ENCODE measurements around the gene TBL1XR1. TPM values are rescaled to one million over a fixed set of nuclear protein-coding genes. Genes with fewer than 3 reads are reported as not detected.

TBL1XR1 gene
- total RNA-seq, 1 experiment from 2014 or later, result 175 TPM

DNA sequence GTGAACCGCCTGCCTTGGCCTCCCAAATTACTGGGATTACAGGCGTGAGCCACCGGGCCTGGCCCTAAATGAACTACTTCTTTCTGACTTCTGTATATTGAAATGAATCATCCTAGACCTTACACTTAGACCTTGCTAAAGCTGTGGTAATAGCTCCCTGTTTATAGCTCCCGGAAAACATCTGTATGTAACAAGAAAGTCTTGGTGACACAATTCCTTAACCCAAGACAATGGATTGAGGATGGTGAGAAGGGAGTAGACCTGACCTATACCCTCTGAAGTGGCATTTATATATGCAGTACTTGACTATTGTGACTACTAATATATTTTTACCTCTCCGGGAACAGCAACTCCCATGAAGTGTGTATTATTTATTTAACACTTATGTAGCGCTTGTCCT is 48.0 kb upstream of the TBL1XR1 start:
- Histone ChIP-seq H3K79me2 (ENCODE audit: insufficient read depth, low read length) (no peaks in the 10 kb centered on the region), H2AK5ac (ENCODE audit: insufficient read length, low read length) (no peak overlapping the region), H3K4ac (ENCODE audit: low read depth, low read length) (no peak overlapping the region), H2BK15ac (ENCODE audit: low read depth, low read length) (no peak overlapping the region), H3K27ac (ENCODE audit: insufficient read length, low read depth, low read length) (no peak overlapping the region), H3K9ac (ENCODE audit: extremely low read depth, insufficient read length, low read length) (no peak overlapping the region), H3K18ac (ENCODE audit: insufficient read length, low read depth, low read length) (no peak overlapping the region), H2BK12ac (ENCODE audit: insufficient read length, low read depth, low read length) (no peak overlapping the region), H4K8ac (replicated peaks; ENCODE audit: insufficient read length, low read depth, low read length) (no peak overlapping the region), H3K27me3 (ENCODE audit: insufficient read depth, low read length) (no peaks in the 10 kb centered on the region), H2BK120ac (ENCODE audit: low read depth, low read length, poor library complexity, severe bottlenecking) (no peak overlapping the region), H4K5ac (ENCODE audit: insufficient read length, low read depth, low read length) (no peak overlapping the region), H3K23ac (ENCODE audit: insufficient read length, low read depth, low read length) (no peak overlapping the region), H3K14ac (ENCODE audit: insufficient read depth, low read length) (no peak overlapping the region), H3K4me2 (ENCODE audit: insufficient read depth, insufficient read length, low read length) (no peak overlapping the region), H2AFZ (ENCODE audit: low read length) (no peak overlapping the region), H2BK5ac (ENCODE audit: insufficient read length, low read length) (no peak overlapping the region), H3K79me1 (ENCODE audit: insufficient read depth, low read depth, low read length, poor library complexity, severe bottlenecking) (no peaks in the 10 kb centered on the region), H3K23me2 (ENCODE audit: insufficient read length, low read depth, low read length, poor library complexity, severe bottlenecking) (no peaks in the 10 kb centered on the region), H2BK20ac (ENCODE audit: low read depth, low read length, poor library complexity, severe bottlenecking) (no peak overlapping the region), H3K4me1 (ENCODE audit: insufficient read depth, low read length) (no peaks in the 10 kb centered on the region), H3K9me3 (ENCODE audit: control insufficient read depth, low read depth, low read length) (no peaks in the 10 kb centered on the region), H3T11ph (ENCODE audit: low read length) (no peak overlapping the region), H4K20me1 (ENCODE audit: control insufficient read depth, insufficient read depth, insufficient read length) (no peaks in the 10 kb centered on the region), H4K91ac (ENCODE audit: insufficient read length, low read depth, low read length) (no peak overlapping the region), H3K56ac (ENCODE audit: insufficient read length, low read depth, low read length) (no peak overlapping the region)
- H3K4me1 Mint-ChIP-seq, result peaks cover 4% of the 10 kb centered on the region in 2 experiments
- H3K4me3 Mint-ChIP-seq, result no peak overlapping the region
- WGBS (ENCODE audit: extremely low coverage, insufficient read length, low lambda C conversion rate), result no CpG with 5 or more reads among the region's 6 CpGs
- no peaks in the 10 kb centered on the region; a peak in 2 of 7 replicates for H3K36me3 Mint-ChIP-seq (ENCODE audit: insufficient read depth in 1 of 3, low read depth in 3 of 3)
- TF ChIP-seq, protein P1, sequence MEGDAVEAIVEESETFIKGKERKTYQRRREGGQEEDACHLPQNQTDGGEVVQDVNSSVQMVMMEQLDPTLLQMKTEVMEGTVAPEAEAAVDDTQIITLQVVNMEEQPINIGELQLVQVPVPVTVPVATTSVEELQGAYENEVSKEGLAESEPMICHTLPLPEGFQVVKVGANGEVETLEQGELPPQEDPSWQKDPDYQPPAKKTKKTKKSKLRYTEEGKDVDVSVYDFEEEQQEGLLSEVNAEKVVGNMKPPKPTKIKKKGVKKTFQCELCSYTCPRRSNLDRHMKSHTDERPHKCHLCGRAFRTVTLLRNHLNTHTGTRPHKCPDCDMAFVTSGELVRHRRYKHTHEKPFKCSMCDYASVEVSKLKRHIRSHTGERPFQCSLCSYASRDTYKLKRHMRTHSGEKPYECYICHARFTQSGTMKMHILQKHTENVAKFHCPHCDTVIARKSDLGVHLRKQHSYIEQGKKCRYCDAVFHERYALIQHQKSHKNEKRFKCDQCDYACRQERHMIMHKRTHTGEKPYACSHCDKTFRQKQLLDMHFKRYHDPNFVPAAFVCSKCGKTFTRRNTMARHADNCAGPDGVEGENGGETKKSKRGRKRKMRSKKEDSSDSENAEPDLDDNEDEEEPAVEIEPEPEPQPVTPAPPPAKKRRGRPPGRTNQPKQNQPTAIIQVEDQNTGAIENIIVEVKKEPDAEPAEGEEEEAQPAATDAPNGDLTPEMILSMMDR (conservative IDR thresholded peaks at IDR 0.05), result no peak
- no peaks in the 10 kb centered on the region; a peak in 3 of 5 replicates for H3K9me3 Mint-ChIP-seq
- no peak for DNase-seq
- no peak overlapping the region for H3K27ac Mint-ChIP-seq
- no peaks in the 10 kb centered on the region for H3K27me3 Mint-ChIP-seq (ENCODE audit: low read depth)

All from H9 (cell line).